WTC11 (cell line): Measurements from ENCODE around the gene ZNF407. TPM values are rescaled to one million over a fixed set of nuclear protein-coding genes. Genes with fewer than 3 reads are reported as not detected.

Source experiments
- ATAC-seq: fragments of 200-7000 bp; cut with Tn5 transposase; 2 replicates; pipeline ENCODE4 v1.10.0; 2021; ENCODE audit warnings: mild to moderate bottlenecking, moderate library complexity
- CTCF ChIA-PET: fragments of 300-600 bp; sonication (Branson Sonifier 250); formaldehyde crosslinking; loops from one replicate; lab custom pipeline; 2021; ENCODE audit warnings: antibody characterized with exemption; lab: Charles Lee
- POLR2A ChIA-PET: fragments of 350-600 bp; sonication (Branson Sonifier 250); formaldehyde crosslinking; loops from one replicate; lab custom pipeline; 2021; ENCODE audit warnings: antibody characterized with exemption; lab: Charles Lee
- DNase-seq: peaks from one replicate; pipeline ENCODE4 v3.0.0; 2021; ENCODE audit warnings: low spot score
- H3K27ac Mint-ChIP-seq: 2 replicates; pipeline ENCODE4 v1.8.0; 2021; ENCODE audit warnings: mixed read lengths
- H3K27me3 Mint-ChIP-seq: 2 replicates; pipeline ENCODE4 v1.8.0; 2021; ENCODE audit warnings: low read depth, mild to moderate bottlenecking, moderate library complexity, mixed read lengths
- H3K36me3 Mint-ChIP-seq: 2 replicates; pipeline ENCODE4 v1.8.0; 2021; ENCODE audit warnings: mixed read lengths
- H3K4me1 Mint-ChIP-seq: 2 replicates; pipeline ENCODE4 v1.8.0; 2022; ENCODE audit warnings: mixed read lengths
- H3K4me3 Mint-ChIP-seq: 2 replicates; pipeline ENCODE4 v1.8.0; 2021; ENCODE audit warnings: mild to moderate bottlenecking, moderate library complexity, mixed read lengths
- H3K9me3 Mint-ChIP-seq: 2 replicates; pipeline ENCODE4 v1.8.0; 2021; ENCODE audit warnings: mixed read lengths
- ESRRA ChIP-seq: sonication (generic); formaldehyde crosslinking; IDR thresholded peaks from 2 replicates; pipeline ENCODE4 v1.8.1; 2022; ENCODE audit warnings: mild to moderate bottlenecking, missing genetic modification reagents, borderline replicate concordance
- FOXJ3 ChIP-seq: sonication (generic); formaldehyde crosslinking; IDR thresholded peaks from 2 replicates; pipeline ENCODE4 v1.9.0; 2021; ENCODE audit warnings: missing genetic modification reagents, mild to moderate bottlenecking, borderline replicate concordance
- FOXP1 ChIP-seq: sonication (generic); formaldehyde crosslinking; IDR thresholded peaks from 2 replicates; pipeline ENCODE4 v1.8.0; 2022; ENCODE audit warnings: missing genetic modification reagents, mild to moderate bottlenecking, moderate library complexity, borderline replicate concordance
- HMGA2 ChIP-seq: fragments of 250-450 bp; sonication (Bioruptor Pico); IDR thresholded peaks from 2 replicates; pipeline ENCODE4 v1.4.0; 2021; ENCODE audit warnings: mild to moderate bottlenecking, moderate library complexity
- IRF1 ChIP-seq: sonication (generic); formaldehyde crosslinking; IDR thresholded peaks from 2 replicates; pipeline ENCODE4 v1.8.0; 2023; ENCODE audit warnings: missing genetic modification reagents
- JAZF1 ChIP-seq: fragments of 250-450 bp; sonication (Bioruptor Pico); IDR thresholded peaks from 2 replicates; pipeline ENCODE4 v1.9.0; 2021; ENCODE audit warnings: moderate library complexity, mild to moderate bottlenecking, inconsistent platforms
- JUN ChIP-seq: sonication (generic); formaldehyde crosslinking; IDR thresholded peaks from 2 replicates; pipeline ENCODE4 v1.8.0; 2023; ENCODE audit warnings: mild to moderate bottlenecking, missing genetic modification reagents
- MYBL2 ChIP-seq: sonication (generic); formaldehyde crosslinking; IDR thresholded peaks from 2 replicates; pipeline ENCODE4 v1.8.1; 2023; ENCODE audit warnings: mild to moderate bottlenecking, moderate library complexity, missing genetic modification reagents
- NFATC4 ChIP-seq: fragments of 250-450 bp; sonication (Bioruptor Pico); IDR thresholded peaks from 2 replicates; pipeline ENCODE4 v1.9.0; 2021; ENCODE audit warnings: mild to moderate bottlenecking
- NR2C2 ChIP-seq: sonication (generic); formaldehyde crosslinking; IDR thresholded peaks from 2 replicates; pipeline ENCODE4 v1.8.0; 2022; ENCODE audit warnings: mild to moderate bottlenecking, missing genetic modification reagents
- OVOL2 ChIP-seq: fragments of 250-450 bp; sonication (Bioruptor Pico); IDR thresholded peaks from 2 replicates; pipeline ENCODE4 v1.9.0; 2021; ENCODE audit warnings: mild to moderate bottlenecking, borderline replicate concordance
- PRDM15 ChIP-seq: sonication (generic); formaldehyde crosslinking; IDR thresholded peaks from 2 replicates; pipeline ENCODE4 v1.8.0; 2022; ENCODE audit warnings: missing genetic modification reagents
- SMAD4 ChIP-seq: sonication (generic); formaldehyde crosslinking; IDR thresholded peaks from 2 replicates; pipeline ENCODE4 v1.8.0; 2022; ENCODE audit warnings: mild to moderate bottlenecking, missing genetic modification reagents
- TEAD1 ChIP-seq: sonication (generic); formaldehyde crosslinking; IDR thresholded peaks from 2 replicates; pipeline ENCODE4 v1.8.0; 2022; ENCODE audit warnings: mild to moderate bottlenecking, missing genetic modification reagents
- TP53 ChIP-seq: sonication (generic); formaldehyde crosslinking; IDR thresholded peaks from 2 replicates; pipeline ENCODE4 v1.8.1; 2023; ENCODE audit warnings: mild to moderate bottlenecking, missing genetic modification reagents
- USF2 ChIP-seq: sonication (generic); formaldehyde crosslinking; IDR thresholded peaks from 2 replicates; pipeline ENCODE4 v1.8.1; 2023; ENCODE audit warnings: mild to moderate bottlenecking, missing genetic modification reagents, moderate library complexity
- ZNF232 ChIP-seq: sonication (generic); formaldehyde crosslinking; IDR thresholded peaks from 2 replicates; pipeline ENCODE4 v1.8.0; 2022; ENCODE audit warnings: mild to moderate bottlenecking, missing genetic modification reagents
- ZNF416 ChIP-seq: fragments of 250-450 bp; sonication (Bioruptor Pico); IDR thresholded peaks from 2 replicates; pipeline ENCODE4 v1.9.0; 2021; ENCODE audit warnings: mild to moderate bottlenecking, inconsistent platforms
- total RNA-seq: library from RNA; stranded (reverse); gene quantifications from 3 replicates; pipeline ENCODE4 v1.2.3, GENCODE V29; 2021
- TF ChIP-seq, protein P1 (sequence below): sonication (generic); formaldehyde crosslinking; IDR thresholded peaks from 2 replicates; pipeline ENCODE4 v1.8.1; 2022; ENCODE audit warnings: low read depth, mild to moderate bottlenecking, moderate library complexity, missing genetic modification reagents, borderline replicate concordance
- TF ChIP-seq, protein P2 (sequence below): fragments of 250-450 bp; sonication (Bioruptor Pico); IDR thresholded peaks from 2 replicates; pipeline ENCODE4 v1.9.0; 2021; ENCODE audit warnings: moderate library complexity, mild to moderate bottlenecking, inconsistent platforms, borderline replicate concordance
- TF ChIP-seq, protein P3 (sequence below): sonication (generic); formaldehyde crosslinking; IDR thresholded peaks from 2 replicates; pipeline ENCODE4 v1.8.0; 2023; ENCODE audit warnings: mild to moderate bottlenecking, missing genetic modification reagents
- TF ChIP-seq, protein P4 (sequence below): sonication (generic); formaldehyde crosslinking; IDR thresholded peaks from 2 replicates; pipeline ENCODE4 v1.8.1; 2022; ENCODE audit warnings: low read depth, missing genetic modification reagents, borderline replicate concordance

The ZNF407 gene
- total RNA-seq, 1 experiment from 2014 or later: 6.5 TPM

- POLR2A ChIA-PET: no interaction called here
- no peaks in the 10 kb centered on the region for H3K36me3 Mint-ChIP-seq
- H3K27ac Mint-ChIP-seq: no peak overlapping the region
- H3K9me3 Mint-ChIP-seq: no peaks in the 10 kb centered on the region
- peaks cover 3% of the 10 kb centered on the region for H3K4me1 Mint-ChIP-seq
- TF ChIP-seq NR2C2 (CRISPR knock-in tag) (no peak), JAZF1 (CRISPR knock-in tag) (no peak), OVOL2 (CRISPR knock-in tag) (no peak), TEAD1 (no peak), ZNF416 (no peak), JUN (CRISPR knock-in tag) (no peak), FOXJ3 (CRISPR knock-in tag) (no peak), PRDM15 (CRISPR knock-in tag) (no peak), ZNF232 (CRISPR knock-in tag) (no peak), ESRRA (no peak), FOXP1 (CRISPR knock-in tag) (no peak), MYBL2 (no peak), TP53 (no peak), SMAD4 (no peak)
- TF ChIP-seq, protein P1, sequence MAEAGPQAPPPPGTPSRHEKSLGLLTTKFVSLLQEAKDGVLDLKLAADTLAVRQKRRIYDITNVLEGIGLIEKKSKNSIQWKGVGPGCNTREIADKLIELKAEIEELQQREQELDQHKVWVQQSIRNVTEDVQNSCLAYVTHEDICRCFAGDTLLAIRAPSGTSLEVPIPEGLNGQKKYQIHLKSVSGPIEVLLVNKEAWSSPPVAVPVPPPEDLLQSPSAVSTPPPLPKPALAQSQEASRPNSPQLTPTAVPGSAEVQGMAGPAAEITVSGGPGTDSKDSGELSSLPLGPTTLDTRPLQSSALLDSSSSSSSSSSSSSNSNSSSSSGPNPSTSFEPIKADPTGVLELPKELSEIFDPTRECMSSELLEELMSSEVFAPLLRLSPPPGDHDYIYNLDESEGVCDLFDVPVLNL (CRISPR knock-in tag): no peak
- TF ChIP-seq, protein P2, sequence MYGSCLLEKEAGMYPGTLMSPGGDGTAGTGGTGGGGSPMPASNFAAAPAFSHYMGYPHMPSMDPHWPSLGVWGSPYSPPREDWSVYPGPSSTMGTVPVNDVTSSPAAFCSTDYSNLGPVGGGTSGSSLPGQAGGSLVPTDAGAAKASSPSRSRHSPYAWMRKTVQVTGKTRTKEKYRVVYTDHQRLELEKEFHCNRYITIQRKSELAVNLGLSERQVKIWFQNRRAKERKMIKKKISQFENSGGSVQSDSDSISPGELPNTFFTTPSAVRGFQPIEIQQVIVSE (CRISPR knock-in tag): no peak
- H3K27me3 Mint-ChIP-seq: no peaks in the 10 kb centered on the region
- DNase-seq (no peak), ATAC-seq (no peak)
- no peak overlapping the region for H3K4me3 Mint-ChIP-seq
- CTCF ChIA-PET: no interaction called here
These were observed 513.3 kb downstream of the ZNF407 start for GRCh38 chr18:75110846-75111415.

DNA sequence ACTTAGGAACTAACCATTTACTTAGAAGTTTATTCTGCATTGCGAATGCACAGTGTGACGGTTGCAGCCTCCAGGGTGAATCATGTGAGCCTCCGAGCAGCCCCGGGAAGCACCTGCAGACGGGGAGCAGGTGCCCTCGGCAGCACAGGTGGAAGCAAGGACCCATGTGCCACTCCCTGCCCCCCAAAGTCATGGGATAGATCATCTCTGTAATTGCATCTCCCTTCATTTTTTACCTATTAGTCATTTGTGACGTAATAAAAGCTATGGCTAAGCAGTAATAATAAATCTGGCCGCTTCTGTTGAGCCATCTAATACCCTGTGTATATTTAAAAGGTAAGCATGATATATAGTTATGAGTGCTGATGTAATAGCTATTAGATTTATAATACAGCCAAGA is 514.1 kb downstream of the ZNF407 start:
- no peak for ATAC-seq
- no peak overlapping the region for H3K27ac Mint-ChIP-seq
- H3K4me3 Mint-ChIP-seq: no peak overlapping the region
- no peaks in the 10 kb centered on the region for H3K9me3 Mint-ChIP-seq
- POLR2A ChIA-PET: no interaction called here
- no peaks in the 10 kb centered on the region for H3K36me3 Mint-ChIP-seq
- DNase-seq: no peak
- H3K27me3 Mint-ChIP-seq: no peaks in the 10 kb centered on the region
- peaks cover 3% of the 10 kb centered on the region for H3K4me1 Mint-ChIP-seq
- CTCF ChIA-PET: no interaction called here
- TF ChIP-seq OVOL2 (CRISPR knock-in tag): no peak
- no peak for TF ChIP-seq USF2
- no peak for TF ChIP-seq JUN (CRISPR knock-in tag)
- TF ChIP-seq, protein P3, sequence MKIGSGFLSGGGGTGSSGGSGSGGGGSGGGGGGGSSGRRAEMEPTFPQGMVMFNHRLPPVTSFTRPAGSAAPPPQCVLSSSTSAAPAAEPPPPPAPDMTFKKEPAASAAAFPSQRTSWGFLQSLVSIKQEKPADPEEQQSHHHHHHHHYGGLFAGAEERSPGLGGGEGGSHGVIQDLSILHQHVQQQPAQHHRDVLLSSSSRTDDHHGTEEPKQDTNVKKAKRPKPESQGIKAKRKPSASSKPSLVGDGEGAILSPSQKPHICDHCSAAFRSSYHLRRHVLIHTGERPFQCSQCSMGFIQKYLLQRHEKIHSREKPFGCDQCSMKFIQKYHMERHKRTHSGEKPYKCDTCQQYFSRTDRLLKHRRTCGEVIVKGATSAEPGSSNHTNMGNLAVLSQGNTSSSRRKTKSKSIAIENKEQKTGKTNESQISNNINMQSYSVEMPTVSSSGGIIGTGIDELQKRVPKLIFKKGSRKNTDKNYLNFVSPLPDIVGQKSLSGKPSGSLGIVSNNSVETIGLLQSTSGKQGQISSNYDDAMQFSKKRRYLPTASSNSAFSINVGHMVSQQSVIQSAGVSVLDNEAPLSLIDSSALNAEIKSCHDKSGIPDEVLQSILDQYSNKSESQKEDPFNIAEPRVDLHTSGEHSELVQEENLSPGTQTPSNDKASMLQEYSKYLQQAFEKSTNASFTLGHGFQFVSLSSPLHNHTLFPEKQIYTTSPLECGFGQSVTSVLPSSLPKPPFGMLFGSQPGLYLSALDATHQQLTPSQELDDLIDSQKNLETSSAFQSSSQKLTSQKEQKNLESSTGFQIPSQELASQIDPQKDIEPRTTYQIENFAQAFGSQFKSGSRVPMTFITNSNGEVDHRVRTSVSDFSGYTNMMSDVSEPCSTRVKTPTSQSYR: no peak
- TF ChIP-seq, protein P4, sequence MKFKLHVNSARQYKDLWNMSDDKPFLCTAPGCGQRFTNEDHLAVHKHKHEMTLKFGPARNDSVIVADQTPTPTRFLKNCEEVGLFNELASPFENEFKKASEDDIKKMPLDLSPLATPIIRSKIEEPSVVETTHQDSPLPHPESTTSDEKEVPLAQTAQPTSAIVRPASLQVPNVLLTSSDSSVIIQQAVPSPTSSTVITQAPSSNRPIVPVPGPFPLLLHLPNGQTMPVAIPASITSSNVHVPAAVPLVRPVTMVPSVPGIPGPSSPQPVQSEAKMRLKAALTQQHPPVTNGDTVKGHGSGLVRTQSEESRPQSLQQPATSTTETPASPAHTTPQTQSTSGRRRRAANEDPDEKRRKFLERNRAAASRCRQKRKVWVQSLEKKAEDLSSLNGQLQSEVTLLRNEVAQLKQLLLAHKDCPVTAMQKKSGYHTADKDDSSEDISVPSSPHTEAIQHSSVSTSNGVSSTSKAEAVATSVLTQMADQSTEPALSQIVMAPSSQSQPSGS (CRISPR knock-in tag): no peak
- no peak for TF ChIP-seq NFATC4 (CRISPR knock-in tag)
- TF ChIP-seq HMGA2 (CRISPR knock-in tag): no peak
- TF ChIP-seq IRF1 (CRISPR knock-in tag): no peak
